H54 (cell line): ENCODE measurements around the gene LAG3.

ENCODE experiments used
- DNase-seq: peaks from one replicate; pipeline ENCODE4 v3.0.0; 2011; ENCODE audit warnings: low spot score, mixed read lengths; ENCODE audit not compliant: insufficient read length
- FAIRE-seq: peaks from 3 replicates; lab custom pipeline; 2011; peaks lifted over from hg19 to GRCh38; lab: Jason Lieb, UNC
- POLR2A ChIP-seq: IDR thresholded peaks from 2 replicates; pipeline ENCODE4 v1.6.1; 2011; ENCODE audit warnings: low read depth, mild to moderate bottlenecking, low read length

LAG3 gene

GRCh38 chr12:6745741-6746525 lies 26.4 kb upstream of the LAG3 start:
- DNase-seq: no peak
- TF ChIP-seq POLR2A: no peak
- no peak for FAIRE-seq

GRCh38 chr12:6747216-6747615 lies 25.1 kb upstream of the LAG3 start:
- DNase-seq: no peak
- no peak for FAIRE-seq
- no peak for TF ChIP-seq POLR2A

- FAIRE-seq: no peak
These were observed 23.6 kb upstream of the LAG3 start for GRCh38 chr12:6748761-6749160.

GRCh38 chr12:6750506-6750905 lies 21.8 kb upstream of the LAG3 start:
- DNase-seq (no peak), FAIRE-seq (no peak)
- TF ChIP-seq POLR2A: no peak

More at GRCh38 chr12:6748761-6749160, 23.6 kb upstream of the LAG3 start:
- no peak for TF ChIP-seq POLR2A
- no peak for DNase-seq

- DNase-seq (no peak), FAIRE-seq (no peak)
- no peak for TF ChIP-seq POLR2A
These were observed 20.6 kb upstream of the LAG3 start for GRCh38 chr12:6751767-6752166.

- FAIRE-seq (no peak), DNase-seq (no peak)
- TF ChIP-seq POLR2A: no peak
These were observed 20.0 kb upstream of the LAG3 start for GRCh38 chr12:6752167-6752920.

GRCh38 chr12:6752921-6753771 lies 19.2 kb upstream of the LAG3 start, which contains the start of gene MLF2:
TSS of gene MLF2 (minus strand) at chr12:6753141. CDS start at chr12:6752334, 807 bp downstream.
- peak; percentile 92 for DNase-seq
- peak; percentile 93 for TF ChIP-seq POLR2A

GRCh38 chr12:6753772-6754356 lies 18.5 kb upstream of the LAG3 start:
- DNase-seq (no peak), FAIRE-seq (no peak)
- no peak for TF ChIP-seq POLR2A

More at GRCh38 chr12:6752921-6753771, 19.2 kb upstream of the LAG3 start, which contains the start of gene MLF2:
- peak; percentile 69 for FAIRE-seq

GRCh38 chr12:6754411-6754810 lies 17.9 kb upstream of the LAG3 start:
- TF ChIP-seq POLR2A: no peak
- DNase-seq (no peak), FAIRE-seq (no peak)

GRCh38 chr12:6757028-6757690 lies 15.2 kb upstream of the LAG3 start:
- FAIRE-seq (no peak), DNase-seq (no peak)
- no peak for TF ChIP-seq POLR2A

- DNase-seq: no peak
- FAIRE-seq: no peak
- no peak for TF ChIP-seq POLR2A
These were observed 13.7 kb upstream of the LAG3 start for GRCh38 chr12:6758506-6759095.

- TF ChIP-seq POLR2A: no peak
- FAIRE-seq: no peak
- DNase-seq: no peak
These were observed 12.6 kb upstream of the LAG3 start for GRCh38 chr12:6759741-6760140.

- TF ChIP-seq POLR2A: no peak
- FAIRE-seq (no peak), DNase-seq (no peak)
These were observed 8.9 kb upstream of the LAG3 start for GRCh38 chr12:6763380-6763779.
